ACC112 (cell line): ENCODE measurements around the gene HGS.
A peak's percentile ranks its signal among the peaks of the same experiment; 100 is the strongest.

Source experiments
- H2AFZ ChIP-seq: fragments of 200-600 bp; sonication (generic); one replicate; pipeline ENCODE4 v1.6.0; 2017; ENCODE audit warnings: antibody characterized with exemption, low read length; ENCODE audit not compliant: unreplicated experiment
- H3K27ac ChIP-seq: fragments of 200-600 bp; sonication (generic); 2 replicates; pipeline ENCODE4 v1.5.1; 2014; ENCODE audit warnings: low read depth, mild to moderate bottlenecking, antibody characterized with exemption, low read length, moderate library complexity
- H3K27me3 ChIP-seq: fragments of 200-600 bp; sonication (generic); 2 replicates; pipeline ENCODE4 v1.6.1; 2014; ENCODE audit warnings: mild to moderate bottlenecking, antibody characterized with exemption, low read length, moderate library complexity, mixed read lengths; ENCODE audit not compliant: insufficient read depth
- H3K36me3 ChIP-seq: fragments of 200-600 bp; sonication (generic); 2 replicates; pipeline ENCODE4 v1.6.1; 2016; ENCODE audit warnings: mild to moderate bottlenecking, antibody characterized with exemption, low read length, moderate library complexity, mixed read lengths; ENCODE audit not compliant: insufficient read depth
- H3K4me1 ChIP-seq: fragments of 200-600 bp; sonication (generic); one replicate; pipeline ENCODE4 v1.6.1; 2016; ENCODE audit warnings: low read length, mixed read lengths; ENCODE audit not compliant: insufficient read depth, unreplicated experiment, control insufficient read depth
- H3K4me3 ChIP-seq: fragments of 200-600 bp; sonication (generic); 2 replicates; pipeline ENCODE4 v1.5.1; 2014; ENCODE audit warnings: mild to moderate bottlenecking, low read depth, low read length
- H3K79me2 ChIP-seq: fragments of 200-600 bp; sonication (generic); one replicate; pipeline ENCODE4 v1.6.0; 2016; ENCODE audit warnings: low read length; ENCODE audit not compliant: control insufficient read depth, unreplicated experiment, insufficient read depth

HGS gene

DNA sequence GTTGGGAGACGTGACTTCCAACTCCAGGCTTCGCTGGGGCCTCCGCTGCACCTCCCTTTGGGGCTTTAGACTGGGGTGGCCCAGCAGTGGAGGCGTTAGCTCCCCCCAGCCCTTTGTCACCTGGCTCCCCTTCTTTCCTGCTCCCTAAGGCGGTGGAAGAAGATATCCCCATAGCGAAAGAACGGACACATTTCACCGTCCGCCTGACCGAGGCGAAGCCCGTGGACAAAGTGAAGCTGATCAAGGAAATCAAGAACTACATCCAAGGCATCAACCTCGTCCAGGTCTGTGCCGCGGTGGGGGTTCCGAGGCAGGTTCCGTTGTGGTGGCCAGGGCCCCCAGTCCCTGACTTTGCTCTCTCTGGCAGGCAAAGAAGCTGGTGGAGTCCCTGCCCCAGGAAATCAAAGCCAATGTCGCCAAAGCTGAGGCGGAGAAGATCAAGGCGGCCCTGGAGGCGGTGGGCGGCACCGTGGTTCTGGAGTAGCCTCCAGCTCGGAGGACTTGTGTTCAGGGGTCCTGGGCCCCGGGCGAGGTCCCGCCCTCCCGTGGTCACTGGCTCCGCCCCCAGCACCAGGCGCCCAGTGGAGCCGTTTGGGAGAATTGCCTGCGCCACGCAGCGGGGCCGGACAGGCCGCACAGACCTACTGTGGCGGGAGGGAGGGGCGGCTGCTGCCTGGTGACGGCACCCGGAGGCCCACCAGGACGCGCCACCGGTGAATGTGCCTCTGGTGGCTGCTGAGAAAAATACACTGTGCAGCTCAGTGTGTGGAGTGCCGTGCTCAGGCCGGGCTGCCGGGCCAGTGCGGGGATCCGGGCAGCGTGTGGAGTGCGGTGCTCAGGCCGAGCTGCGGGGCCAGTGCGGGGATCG is 23.2 kb downstream of the HGS start:
- Histone ChIP-seq H3K27ac (no peak overlapping the region), H3K4me1 (peaks cover 22% of the 10 kb centered on the region), H3K4me3 (no peak overlapping the region), H3K79me2 (peaks cover 21% of the 10 kb centered on the region), H2AFZ (no peak overlapping the region), H3K27me3 (no peaks in the 10 kb centered on the region), H3K36me3 (peaks cover 3% of the 10 kb centered on the region; the same call in 1 of the 2 replicates)

DNA sequence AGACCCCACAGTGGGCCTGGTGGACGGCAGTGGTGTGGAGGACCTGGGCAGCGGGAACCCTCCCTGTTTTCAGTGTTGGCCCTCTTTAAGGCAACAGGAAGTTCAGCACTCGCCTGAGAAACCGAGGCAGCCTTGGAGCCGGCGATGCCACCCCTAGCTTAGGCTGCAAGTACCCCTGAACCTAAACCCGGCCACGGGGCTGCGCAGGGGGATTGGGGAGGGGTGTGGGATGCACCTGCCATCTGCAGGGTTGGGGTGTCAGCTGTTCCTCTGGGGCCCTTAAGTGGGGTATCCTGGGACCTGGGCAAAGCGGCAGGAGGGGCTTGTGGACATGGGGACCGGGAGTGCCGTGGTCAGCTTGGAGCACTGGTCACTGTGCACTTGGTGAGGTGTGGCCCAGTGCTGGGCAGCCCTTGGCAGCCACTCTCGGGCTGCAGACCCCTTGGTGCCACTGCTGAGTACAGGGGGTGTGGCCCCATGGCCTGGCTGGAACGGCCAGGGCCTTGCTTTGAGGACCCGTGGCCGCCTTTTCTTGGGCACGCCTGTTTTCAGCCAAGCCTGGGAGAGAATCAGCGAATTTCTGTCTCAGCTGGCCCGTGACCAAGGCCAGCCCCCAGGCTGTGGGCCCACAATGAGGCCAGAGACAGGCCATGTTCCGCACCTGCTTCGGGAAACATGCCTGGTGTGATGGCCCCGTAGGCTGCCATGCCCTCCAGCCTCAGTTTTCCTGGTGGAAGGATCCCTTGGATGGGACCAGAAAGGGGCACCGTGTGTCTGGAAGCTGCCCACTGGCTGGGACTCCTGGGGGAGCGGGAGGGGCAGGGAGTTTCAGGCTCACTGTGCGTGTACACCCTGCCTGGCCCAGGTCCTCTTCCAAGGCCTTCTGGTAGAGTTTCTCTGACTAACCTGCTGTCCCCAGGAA is 24.2 kb downstream of the HGS start:
- peaks cover 19% of the 10 kb centered on the region for H3K4me1 ChIP-seq
- H3K36me3 ChIP-seq = peaks cover 3% of the 10 kb centered on the region; the same call in 1 of the 2 replicates
- H3K27ac ChIP-seq = no peak overlapping the region
- H3K79me2 ChIP-seq = peaks cover 20% of the 10 kb centered on the region
- no peak overlapping the region for H2AFZ ChIP-seq
- H3K27me3 ChIP-seq = no peaks in the 10 kb centered on the region
- H3K4me3 ChIP-seq = no peak overlapping the region

DNA sequence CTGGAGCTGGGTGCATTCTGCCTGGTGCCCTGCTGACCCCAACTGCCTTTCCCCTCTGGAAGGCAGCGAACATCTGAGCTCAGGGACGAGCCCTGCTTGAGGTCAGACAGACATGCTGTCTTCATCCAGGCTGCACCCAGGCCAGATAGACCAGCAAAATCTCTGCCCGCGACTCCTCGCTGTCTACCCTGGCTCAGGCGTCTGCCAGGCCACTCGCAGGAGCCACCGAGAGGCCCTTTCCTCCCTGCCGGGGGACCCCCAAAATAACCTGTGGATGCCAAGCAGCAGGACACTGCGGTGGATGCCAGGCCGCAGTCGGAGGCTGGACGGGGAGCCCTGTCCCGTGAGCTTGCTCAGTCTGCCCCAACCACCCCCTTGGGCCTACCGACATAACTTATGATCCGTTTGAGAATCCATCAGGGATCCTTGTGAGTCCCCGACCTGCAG is 25.0 kb downstream of the HGS start:
- H3K27ac ChIP-seq = no peak overlapping the region

DNA sequence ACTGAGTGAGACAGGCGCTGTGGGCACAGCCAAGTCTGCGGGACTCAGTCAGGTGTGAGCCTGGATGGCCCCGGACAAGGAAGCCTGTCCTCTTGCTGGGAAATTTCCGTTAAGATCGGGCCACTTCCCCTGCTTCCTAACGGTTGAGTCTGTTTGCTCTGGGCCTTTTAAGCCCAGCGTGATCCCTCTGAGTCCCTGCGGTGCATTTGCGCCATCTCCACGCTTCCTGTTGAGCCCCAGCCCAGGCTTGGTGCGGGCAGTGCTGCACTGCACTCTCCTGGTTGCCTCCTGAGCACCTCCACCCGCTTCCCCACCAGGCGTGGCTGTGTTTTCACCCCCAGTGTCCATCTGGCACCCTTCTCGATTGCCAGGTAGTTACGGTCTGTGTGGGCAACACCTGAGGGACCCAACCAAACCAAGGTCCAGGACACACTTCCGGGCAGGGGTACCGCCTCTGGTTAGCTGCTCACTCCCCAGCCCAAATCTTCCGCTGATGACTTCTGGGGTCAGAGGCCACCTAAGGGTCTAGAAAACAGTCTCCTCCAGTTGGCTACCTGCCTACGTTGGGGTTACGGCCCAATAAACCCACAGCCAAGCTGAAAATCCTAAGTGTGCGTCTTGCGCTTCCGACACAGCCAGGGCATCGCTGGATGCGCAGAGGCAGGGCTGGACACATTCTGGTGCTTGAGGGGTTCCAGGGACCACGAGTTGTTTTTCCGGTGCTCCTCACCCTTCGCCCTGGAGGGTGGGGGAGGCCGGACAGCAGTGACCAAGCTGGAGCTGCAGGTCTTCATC is 26.9 kb downstream of the HGS start:
- Histone ChIP-seq H3K4me1 (peaks cover 14% of the 10 kb centered on the region), H3K27ac (no peak overlapping the region), H3K4me3 (peak overlapping the region; percentile 95), H3K27me3 (no peaks in the 10 kb centered on the region), H2AFZ (no peak overlapping the region), H3K79me2 (peaks cover 4% of the 10 kb centered on the region), H3K36me3 (no peaks in the 10 kb centered on the region; the same call in 1 of the 2 replicates)

More for the DNA sequence above, 25.0 kb downstream of the HGS start:
- no peak overlapping the region for H3K4me3 ChIP-seq
- H3K79me2 ChIP-seq = peaks cover 14% of the 10 kb centered on the region
- H3K27me3 ChIP-seq = no peaks in the 10 kb centered on the region
- H2AFZ ChIP-seq = no peak overlapping the region
- peaks cover 3% of the 10 kb centered on the region; the same call in 1 of the 2 replicates for H3K36me3 ChIP-seq
- H3K4me1 ChIP-seq = peaks cover 19% of the 10 kb centered on the region

DNA sequence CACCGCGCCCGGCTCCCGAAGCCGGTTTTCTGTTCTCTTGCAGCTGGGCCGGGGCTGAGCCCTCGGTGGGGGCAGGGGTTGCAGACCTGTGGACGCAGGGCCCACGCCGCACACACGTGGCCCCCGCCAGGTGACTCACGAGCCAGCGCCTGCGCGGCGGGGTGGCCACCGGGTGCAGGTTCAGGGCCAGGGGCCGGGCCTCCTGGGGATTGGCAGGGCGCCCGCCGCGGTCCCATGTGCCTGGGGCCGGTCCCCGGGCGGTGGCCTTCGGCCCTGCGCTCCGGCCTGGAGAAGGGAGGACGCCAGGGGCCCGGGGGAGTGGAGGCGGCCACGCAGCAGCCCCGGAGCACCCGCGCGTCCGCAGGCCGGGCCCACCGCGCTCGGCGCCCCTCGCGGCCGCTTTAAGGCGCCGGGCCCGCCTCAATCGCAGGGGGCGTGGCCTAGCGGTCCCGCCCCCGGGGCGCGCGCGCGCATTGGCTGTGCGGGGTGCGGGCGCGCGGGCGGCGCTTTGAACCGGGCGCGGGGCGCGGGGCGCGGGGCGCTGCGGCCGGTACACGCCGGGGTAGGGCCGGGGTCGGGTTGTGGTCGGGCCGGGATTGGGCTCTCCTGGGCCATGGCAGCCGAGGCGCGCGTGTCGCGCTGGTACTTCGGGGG is 28.1 kb downstream of the HGS start, which contains the start of gene SLC25A10:
Gene SLC25A10 (plus strand): TSS at position 471 of the 654 bp plus-strand sequence. CDS start 143 bp downstream, at position 614.
- Histone ChIP-seq H2AFZ (peak within 1 kb of the TSS; percentile 89), H3K4me3 (peak within 1 kb of the TSS; percentile 95), H3K36me3 (no peaks in the 10 kb centered on the region; the same call in 1 of the 2 replicates), H3K27ac (peak within 1 kb of the TSS; percentile 23; the same call in 1 of the 2 replicates), H3K27me3 (no peaks in the 10 kb centered on the region), H3K4me1 (peaks cover 14% of the 10 kb centered on the region), H3K79me2 (peaks cover 4% of the 10 kb centered on the region)

DNA sequence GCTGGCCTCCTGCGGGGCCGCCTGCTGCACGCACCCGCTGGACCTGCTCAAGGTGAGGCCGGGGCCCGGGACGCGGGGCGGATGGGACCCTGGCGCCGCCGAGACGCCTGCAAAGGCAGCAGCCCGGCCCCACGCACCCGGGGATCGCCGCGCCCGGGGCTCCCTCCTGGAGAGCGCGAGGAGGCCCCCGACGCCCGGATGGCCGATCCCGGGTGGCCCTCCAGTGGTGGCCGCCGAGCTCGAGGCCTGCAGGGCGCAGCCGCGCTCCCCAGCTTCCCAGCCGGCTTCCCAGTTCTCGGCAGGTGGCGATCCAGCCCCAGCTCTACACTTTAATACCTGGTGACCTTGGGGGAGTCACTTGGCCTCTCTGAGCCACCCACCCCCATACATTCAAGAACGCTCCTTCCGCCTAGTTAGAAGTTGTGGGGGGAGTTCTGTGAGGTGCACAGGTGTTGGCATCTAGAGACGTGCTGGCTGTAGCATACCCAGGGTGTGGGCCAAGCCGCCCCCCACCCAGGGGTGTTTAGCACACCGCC is 28.7 kb downstream of the HGS start:
- H3K4me3 ChIP-seq = peak overlapping the region; percentile 95
- H3K27ac ChIP-seq = no peak overlapping the region
- H3K4me1 ChIP-seq = peaks cover 14% of the 10 kb centered on the region
- no peaks in the 10 kb centered on the region for H3K27me3 ChIP-seq
- H2AFZ ChIP-seq = peak overlapping the region; percentile 89
- no peaks in the 10 kb centered on the region for H3K36me3 ChIP-seq
- peaks cover 4% of the 10 kb centered on the region for H3K79me2 ChIP-seq

DNA sequence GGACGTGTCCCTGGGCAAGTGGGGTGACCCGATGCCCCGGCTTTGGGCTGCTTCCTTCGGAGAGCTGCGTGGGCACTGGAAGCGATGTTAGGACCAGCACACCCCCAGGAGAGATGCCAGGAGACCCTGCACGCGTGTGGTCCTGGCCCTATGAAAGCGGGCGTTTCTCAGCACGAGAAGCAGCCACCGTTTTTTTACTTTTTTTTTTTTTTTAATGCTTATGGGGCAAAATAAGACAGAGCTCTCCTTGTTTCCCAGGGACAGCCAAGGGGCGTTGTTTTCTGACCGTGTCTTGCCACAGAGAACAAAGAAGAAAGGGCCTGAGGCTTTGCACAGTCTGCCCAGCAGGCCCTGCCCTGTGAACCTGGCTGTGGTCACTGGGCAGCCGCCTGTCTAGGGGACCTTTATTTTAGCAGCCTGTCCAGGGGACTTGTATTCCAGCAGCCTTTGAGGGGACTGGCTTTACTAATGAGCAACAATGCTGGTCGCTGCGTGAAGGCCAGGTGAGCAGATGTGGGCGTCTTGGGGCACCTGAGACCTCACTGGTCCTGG is 29.3 kb downstream of the HGS start:
- H2AFZ ChIP-seq = no peak overlapping the region
- peak overlapping the region; percentile 95 for H3K4me3 ChIP-seq
- H3K36me3 ChIP-seq = no peaks in the 10 kb centered on the region
- H3K27ac ChIP-seq = no peak overlapping the region
- H3K27me3 ChIP-seq = no peaks in the 10 kb centered on the region
- peaks cover 14% of the 10 kb centered on the region for H3K4me1 ChIP-seq
- peaks cover 4% of the 10 kb centered on the region for H3K79me2 ChIP-seq

DNA sequence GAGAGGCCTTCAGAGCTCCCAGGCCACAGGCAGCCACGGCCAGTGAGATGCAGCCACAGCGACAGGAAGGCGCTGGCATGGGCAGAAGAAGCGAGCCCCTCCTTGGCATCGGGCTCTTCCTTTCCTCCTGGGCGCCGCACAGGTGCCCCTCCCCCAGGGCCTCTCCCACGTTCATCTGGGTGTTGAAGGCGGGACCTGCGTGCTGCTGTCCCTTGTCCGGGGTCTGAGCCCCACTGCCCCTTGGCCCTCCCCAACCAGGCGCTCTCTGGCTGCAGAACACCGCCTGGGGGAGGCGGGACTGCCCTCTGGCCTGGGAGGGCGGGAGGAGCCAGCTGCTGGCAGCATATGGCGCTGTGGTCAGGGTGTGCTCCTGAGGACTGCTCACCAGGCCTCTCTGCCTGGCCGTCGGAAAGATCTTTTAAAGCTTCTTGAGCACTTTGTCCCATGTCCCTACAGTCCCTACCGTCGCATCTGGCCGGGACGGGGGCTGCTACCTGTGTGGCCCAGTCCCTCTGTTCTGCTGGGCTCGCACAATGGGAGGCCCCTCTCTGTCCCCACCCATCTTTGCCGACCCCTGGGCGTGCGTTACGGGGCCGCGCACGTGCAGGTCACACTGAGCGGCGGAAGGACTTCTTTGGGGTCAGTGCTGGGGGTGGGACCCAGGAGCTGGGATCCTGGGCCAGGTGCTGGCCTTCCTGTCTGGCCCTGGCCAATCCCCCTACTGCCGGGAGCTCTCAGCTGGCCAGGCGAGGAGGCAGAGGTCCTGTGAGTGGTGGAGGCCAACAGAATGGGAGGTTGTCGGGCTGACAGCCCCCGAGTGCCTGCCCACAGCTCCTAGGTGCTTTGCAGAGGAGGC is 30.0 kb downstream of the HGS start:
- H3K36me3 ChIP-seq = no peaks in the 10 kb centered on the region
- no peak overlapping the region for H2AFZ ChIP-seq
- no peaks in the 10 kb centered on the region for H3K27me3 ChIP-seq
- H3K4me1 ChIP-seq = peaks cover 14% of the 10 kb centered on the region
- peak overlapping the region; percentile 95 for H3K4me3 ChIP-seq
- no peak overlapping the region for H3K27ac ChIP-seq
- H3K79me2 ChIP-seq = peaks cover 4% of the 10 kb centered on the region
